Right ventricle myocardium superior (tissue), 1 donor: Measurements from ENCODE around the gene GMIP. TPM values are rescaled to one million over a fixed set of nuclear protein-coding genes. Genes with fewer than 3 reads are reported as not detected.
"Not testable (repeated sequence)": the region's sequence is repeated elsewhere in the genome, so short reads cannot be mapped to it uniquely, and the experiment has no call there.

Experiments
- ATAC-seq: fragments of 200-7000 bp; cut with Tn5 transposase; one replicate; pipeline ENCODE4 v1.9.1; 2020; ENCODE audit warnings: mild to moderate bottlenecking; ENCODE audit not compliant: poor library complexity
- DNase-seq: peaks from one replicate; pipeline ENCODE4 v3.0.0-alpha.2; 2020
- intact Hi-C: fragments of 100-400 bp; cut with DNase I; formaldehyde crosslinking; loops from one replicate; pipeline ENCODE4 v1.11.2; 2022
- total RNA-seq: library from RNA; stranded (reverse); fragmentation: NEBNext Ultra II Directional; extraction: Animal tissue kit (Norgen Biotek cat#: 25700); gene quantifications from one replicate; pipeline ENCODE4 v1.2.1, GENCODE V29; 2021
- donor health status: DM: no; HTN: yes; CAD: no; lungs with severe emphysema.

GMIP gene
- total RNA-seq, 1 donor from 2014 or later, result 3.0 TPM

- DNase-seq, result no peak
- ATAC-seq, result no peak
- intact Hi-C loops, result no loop called here
These were observed 16.7 kb downstream of the GMIP start for GRCh38 chr19:19626516-19627472.

- intact Hi-C loops, result no loop called here
- DNase-seq (no peak), ATAC-seq (no peak)
These were observed 19.4 kb downstream of the GMIP start for GRCh38 chr19:19624032-19624570.

GRCh38 chr19:19623383-19623782 lies 20.1 kb downstream of the GMIP start:
- ATAC-seq (no peak), DNase-seq (no peak)
- intact Hi-C loops, result no loop called here

GRCh38 chr19:19619849-19620210 lies 23.6 kb downstream of the GMIP start:
- intact Hi-C loops, result no loop called here
- no peak for DNase-seq
- no peak for ATAC-seq

GRCh38 chr19:19619181-19619848 lies 24.1 kb downstream of the GMIP start:
- ATAC-seq (no peak), DNase-seq (no peak)
- intact Hi-C loops, result no loop called here

- ATAC-seq (peak; percentile 98), DNase-seq (peak; percentile 96)
- intact Hi-C loops, result no loop called here
These were observed 25.0 kb downstream of the GMIP start, which contains the start of gene PBX4 for GRCh38 chr19:19618219-19619051. Gene PBX4 (minus strand): TSS chr19:19618687. CDS start chr19:19618629, 58 bp downstream.

- no peak for ATAC-seq
These were observed 28.4 kb downstream of the GMIP start for GRCh38 chr19:19615086-19615485.

GRCh38 chr19:19613506-19613905 lies 30.0 kb downstream of the GMIP start:
- ATAC-seq (no peak), DNase-seq (no peak)
- intact Hi-C loops, result no loop called here

More at GRCh38 chr19:19615086-19615485, 28.4 kb downstream of the GMIP start:
- intact Hi-C loops, result no loop called here
- no peak for DNase-seq

GRCh38 chr19:19610376-19611202 lies 32.9 kb downstream of the GMIP start:
- ATAC-seq (no peak), DNase-seq (no peak)
- intact Hi-C loops, result no loop called here

GRCh38 chr19:19606686-19607085 lies 36.8 kb downstream of the GMIP start:
- intact Hi-C loops, DNase-seq, ATAC-seq: not testable (repeated sequence)

- intact Hi-C loops, result no loop called here
- ATAC-seq (no peak), DNase-seq (no peak)
These were observed 37.4 kb downstream of the GMIP start for GRCh38 chr19:19606021-19606420.

- ATAC-seq, result no peak
- DNase-seq, result no peak
- intact Hi-C loops, result no loop called here
These were observed 40.6 kb downstream of the GMIP start for GRCh38 chr19:19602713-19603324.

GRCh38 chr19:19602136-19602712 lies 41.2 kb downstream of the GMIP start:
- DNase-seq (no peak), ATAC-seq (no peak)
- intact Hi-C loops, result no loop called here

- DNase-seq (no peak), ATAC-seq (no peak)
- intact Hi-C loops, result no loop called here
These were observed 42.6 kb downstream of the GMIP start for GRCh38 chr19:19600793-19601330.

- intact Hi-C loops, DNase-seq, ATAC-seq: not testable (repeated sequence)
These were observed 44.6 kb downstream of the GMIP start for GRCh38 chr19:19598728-19599451.

- ATAC-seq (no peak), DNase-seq (no peak)
- intact Hi-C loops, result no loop called here
These were observed 45.6 kb downstream of the GMIP start for GRCh38 chr19:19597809-19598306.
